NCI-H510A treated with DMSO at 0.1 percent for 48 hours (cell line): ENCODE measurements around the gene CPPED1.

Source experiments
- DNase-seq: peaks from one replicate; lab custom pipeline; 2025; lab: John Stamatoyannopoulos, UW

Gene CPPED1

GRCh38 chr16:12680531-12680930, 123.2 kb downstream of the CPPED1 start:
- no peak for DNase-seq

GRCh38 chr16:12679660-12680272, 123.9 kb downstream of the CPPED1 start:
- no peak for DNase-seq

DNA sequence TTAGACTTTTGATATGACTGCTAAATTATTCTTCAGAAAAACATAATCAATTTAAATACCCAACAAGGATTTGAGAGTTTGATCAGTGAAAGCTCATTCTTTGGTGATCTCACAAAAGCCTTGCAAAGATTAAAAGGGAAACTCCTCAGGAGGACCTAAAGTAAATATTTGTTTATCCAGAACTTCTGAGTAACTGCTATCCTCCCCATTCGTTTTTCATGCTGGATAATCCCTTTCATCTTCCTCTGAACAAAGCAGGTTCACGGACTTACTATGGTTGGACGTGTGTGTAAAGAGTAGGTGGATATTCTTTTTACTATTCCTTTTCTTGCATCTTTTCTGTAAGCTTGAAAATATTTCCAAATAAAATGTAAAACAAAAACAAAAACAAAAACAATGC, 124.7 kb downstream of the CPPED1 start:
- DNase-seq = no peak

DNA sequence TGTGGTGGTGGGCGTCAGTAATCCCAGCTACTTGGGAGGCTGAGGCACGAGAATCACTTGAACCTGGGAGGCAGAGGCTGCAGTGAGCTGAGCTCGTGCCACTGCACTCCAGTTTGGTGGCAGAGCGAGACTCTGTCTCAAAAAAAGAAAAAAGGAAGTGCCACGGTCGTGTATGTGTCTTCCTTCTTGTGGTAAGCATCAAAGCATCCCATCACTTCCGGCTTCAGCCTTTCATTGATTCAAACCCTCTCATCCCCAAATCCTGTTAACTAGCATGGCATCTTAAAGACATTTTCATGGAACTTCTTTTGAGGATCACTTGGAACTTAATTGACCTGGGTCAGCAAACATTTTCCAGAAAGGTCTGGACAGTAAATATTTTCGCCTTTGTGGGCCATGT, 126.2 kb downstream of the CPPED1 start:
- DNase-seq = no peak

GRCh38 chr16:12675852-12676251, 127.8 kb downstream of the CPPED1 start:
- DNase-seq = no peak

GRCh38 chr16:12675046-12675445, 128.6 kb downstream of the CPPED1 start:
- no peak for DNase-seq

DNA sequence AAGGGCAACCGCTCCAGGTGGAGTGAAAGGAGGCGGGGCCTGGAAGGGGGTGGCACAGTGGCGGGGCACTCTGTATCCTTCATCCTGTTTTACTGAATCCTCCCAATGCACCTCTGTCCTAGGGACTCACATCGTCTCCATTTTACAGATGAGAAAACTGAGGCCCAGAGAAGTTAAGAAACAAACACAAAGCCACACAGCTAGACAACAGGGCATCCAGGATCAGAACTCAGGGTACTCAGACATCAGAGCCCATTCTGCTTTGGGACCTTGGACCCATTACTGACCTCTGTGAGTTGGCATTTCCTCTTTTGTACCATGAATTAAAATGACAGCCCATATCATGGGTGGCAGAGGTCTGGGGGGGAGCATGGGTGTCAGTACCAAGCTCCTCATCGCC, 129.2 kb downstream of the CPPED1 start:
- DNase-seq = no peak

GRCh38 chr16:12674071-12674470, 129.6 kb downstream of the CPPED1 start:
- no peak for DNase-seq

DNA sequence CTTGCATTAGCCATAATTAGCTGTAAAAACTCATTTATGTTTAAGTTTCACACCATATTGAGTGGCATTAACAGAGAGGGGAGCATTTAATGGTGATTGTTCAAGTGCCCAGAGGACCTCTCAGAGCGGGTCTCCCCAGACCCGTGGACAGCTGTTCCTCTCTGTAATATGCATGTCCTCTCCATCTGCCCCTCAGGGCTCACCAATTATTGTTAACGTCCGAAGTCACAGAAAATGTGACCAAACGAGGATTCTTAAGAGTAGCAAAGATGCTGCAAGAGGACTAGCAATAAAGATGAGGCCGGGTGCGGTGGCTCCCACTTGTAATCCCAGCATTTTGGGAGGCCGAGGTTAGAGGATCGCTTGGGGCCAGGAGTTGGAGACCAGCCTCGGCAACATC, 130.2 kb downstream of the CPPED1 start:
- no peak for DNase-seq

DNA sequence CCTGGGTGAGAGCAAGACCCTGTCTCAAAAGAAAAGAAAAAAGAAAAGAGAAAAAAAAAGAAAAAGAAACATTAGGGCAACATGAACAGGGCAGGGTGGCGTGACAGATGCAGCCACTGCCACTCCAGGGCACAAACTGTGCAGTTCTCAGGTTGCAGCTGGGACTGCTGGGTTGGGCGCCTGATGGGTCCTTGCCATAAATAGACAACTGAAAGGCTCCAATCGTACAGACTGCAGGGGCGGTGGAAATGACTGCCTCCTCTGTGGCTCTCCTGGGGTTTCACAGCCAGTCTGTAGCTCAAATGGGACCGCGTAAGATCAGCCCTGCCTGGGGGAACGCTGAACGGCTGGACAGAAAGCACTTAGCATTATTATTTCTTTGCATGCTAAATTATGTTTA, 130.7 kb downstream of the CPPED1 start:
- DNase-seq = peak; percentile 10

DNA sequence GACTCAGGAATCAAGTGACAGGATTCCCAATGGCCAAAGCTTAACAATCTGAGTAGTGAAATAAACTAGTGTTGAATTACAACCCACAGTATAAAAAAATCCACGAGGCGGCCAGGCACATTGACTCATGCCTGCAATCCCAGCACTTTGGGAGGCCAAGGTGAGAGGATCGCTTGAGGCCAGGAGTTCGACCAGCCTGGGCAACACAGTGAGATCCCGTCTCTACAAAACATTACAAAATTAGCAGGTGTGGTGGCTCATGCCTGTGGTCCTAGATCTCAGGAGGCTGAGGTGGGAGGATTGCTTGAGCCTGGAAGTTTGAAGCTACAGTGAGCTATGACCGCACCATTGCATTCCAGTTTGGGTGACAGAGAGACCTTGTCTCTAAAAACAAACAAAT, 133.8 kb downstream of the CPPED1 start:
- DNase-seq = no peak

DNA sequence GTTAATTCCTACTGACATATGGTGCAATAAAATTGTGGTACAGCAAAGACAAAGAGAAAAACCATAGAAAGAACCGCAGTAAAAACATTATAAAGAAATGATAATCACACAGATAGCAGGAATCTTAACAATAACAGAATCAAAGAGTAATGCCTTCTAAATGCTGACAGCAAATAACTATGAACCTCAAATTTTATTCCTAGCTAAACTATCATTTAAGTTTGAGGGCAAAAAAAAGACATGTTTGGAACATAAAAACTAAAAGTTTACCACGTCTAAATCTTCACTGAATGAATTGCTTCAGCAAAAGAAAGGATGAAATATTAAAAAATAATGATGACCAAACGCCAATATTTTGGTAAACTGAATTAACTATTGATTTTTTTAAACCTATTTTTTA, 135.8 kb downstream of the CPPED1 start:
- no peak for DNase-seq

DNA sequence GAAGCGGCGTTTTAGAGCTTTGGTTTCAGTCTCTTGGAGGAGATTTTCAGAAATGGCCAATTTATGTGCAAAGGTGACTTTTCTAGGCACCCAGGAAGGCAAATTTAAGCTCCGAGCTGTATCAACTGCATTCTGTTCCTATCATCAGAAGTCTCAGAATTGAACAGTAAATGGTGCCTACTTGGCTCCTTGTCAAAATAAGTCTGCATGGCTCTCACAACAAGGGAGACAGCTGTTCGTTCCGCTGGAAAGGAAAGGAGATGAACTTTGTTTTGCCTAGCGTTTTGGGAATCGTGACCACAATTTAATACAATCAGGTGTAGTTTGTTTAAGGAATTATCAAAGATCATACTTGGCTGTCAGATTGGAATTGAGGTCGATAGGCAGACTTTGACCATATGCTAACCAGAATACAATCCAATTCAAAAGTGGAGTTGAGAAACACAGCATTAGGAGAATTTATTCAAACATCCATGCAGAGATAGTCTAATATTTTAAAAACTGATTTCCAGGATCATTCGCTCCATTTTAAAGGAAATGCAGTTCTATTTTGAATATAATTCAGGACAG, 139.4 kb downstream of the CPPED1 start:
- no peak for DNase-seq

DNA sequence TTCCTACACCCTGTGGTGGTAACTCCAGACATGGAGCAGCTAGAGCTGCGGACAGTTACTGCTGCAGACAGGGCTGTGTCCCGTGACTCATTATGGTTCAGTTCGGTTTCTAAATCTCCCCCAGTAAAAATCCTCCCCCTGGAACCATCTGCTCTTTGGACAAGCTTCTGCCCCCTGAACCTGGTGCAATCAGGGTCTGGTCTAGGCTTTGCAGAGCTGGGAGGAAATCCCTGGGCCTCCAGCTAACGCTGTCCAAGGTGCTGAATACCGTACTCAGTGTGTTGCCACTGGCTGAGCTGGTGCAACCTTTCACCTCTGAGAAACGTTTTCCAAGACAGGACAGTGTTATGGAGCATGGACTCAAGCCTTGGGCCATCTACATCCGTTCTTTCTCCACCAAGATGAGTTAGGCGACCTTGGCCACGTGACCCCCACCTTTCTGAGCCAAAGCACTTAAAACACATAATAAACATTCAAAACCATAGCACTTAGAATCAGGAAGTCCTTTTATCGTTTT, 142.0 kb downstream of the CPPED1 start:
- DNase-seq = no peak

DNA sequence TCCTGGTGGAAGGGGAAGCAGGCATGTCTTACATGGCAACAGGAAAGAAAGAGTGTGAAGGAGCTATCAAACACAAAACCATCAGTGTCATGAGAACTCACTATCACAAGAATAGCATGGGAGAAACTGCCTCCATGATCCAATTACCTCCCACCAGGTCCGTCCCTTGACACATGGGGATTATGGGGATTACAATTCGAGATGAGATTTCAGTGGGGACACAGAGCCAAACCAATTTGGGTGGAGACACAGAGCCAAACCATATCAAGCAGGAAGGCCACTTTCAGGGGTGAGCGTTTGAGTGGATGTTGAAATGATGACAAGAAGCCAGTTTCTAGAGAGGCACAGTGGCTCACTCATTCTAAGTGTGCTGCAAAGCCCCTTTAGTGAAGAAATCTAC, 143.8 kb downstream of the CPPED1 start:
- no peak for DNase-seq

DNA sequence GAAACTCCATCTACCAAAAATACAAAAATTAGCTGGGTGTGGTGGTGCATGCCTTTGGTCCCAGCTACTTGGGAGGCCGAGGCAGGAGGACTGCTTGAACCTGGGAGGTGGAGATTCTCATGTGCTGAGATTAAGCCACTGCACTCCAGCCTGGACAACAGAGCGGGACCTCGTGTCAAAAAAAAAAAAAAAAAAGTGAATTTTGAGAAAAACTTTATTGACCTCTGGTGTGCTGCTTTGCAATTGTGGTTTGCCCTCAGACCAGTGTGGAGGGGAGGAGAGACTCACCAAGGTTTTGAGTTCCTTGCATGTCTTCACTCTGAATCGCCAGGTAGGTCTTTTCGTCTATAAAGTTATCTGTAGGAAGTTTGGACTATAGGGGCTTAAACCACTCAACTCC, 145.2 kb downstream of the CPPED1 start:
- no peak for DNase-seq

DNA sequence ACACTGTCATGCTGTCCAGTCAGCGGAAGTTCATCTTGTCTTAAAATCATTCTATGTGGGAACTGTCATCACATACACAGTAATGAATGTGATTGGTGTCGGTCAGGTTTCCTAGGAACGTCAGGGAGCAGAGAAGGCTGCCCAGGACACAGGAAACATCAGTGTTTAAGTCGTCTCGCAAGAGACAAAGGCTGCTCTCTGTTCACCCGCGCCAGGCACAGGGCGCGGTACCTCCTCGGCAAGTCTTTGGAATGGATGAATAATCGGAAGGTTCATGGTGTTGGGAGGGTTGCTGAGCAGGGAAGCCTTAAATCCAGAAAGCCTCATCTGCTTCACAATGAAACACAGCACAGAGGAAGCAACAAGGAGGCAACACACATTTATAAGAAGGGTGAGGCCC, 148.2 kb downstream of the CPPED1 start:
- no peak for DNase-seq

DNA sequence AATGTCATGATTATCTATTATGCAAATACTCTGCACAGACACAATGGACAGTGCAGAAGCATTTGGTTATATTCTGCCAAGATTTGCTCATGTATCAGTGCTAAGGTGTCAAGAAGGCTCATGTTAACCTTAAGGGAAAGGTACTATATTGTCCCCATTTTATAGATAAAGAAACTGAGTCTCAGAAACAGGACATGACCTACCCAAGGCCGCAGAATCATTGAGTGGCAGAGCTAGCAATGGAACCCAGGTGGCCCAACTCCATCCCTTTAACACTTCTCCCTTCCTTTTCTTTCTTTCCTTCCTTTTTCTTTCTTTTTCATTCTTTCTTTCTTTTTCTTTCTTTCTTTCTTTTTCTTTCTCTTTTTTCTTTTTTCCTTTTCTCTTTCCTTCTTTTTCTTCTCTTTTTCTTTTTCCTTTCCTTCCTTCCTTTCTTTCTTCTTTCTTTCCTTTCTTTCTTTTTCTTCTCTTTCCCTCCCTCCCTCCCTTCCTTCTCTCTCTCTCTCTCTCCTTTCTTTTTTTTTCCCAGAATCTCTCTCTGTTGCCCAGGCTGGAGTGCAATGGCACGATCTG, 149.8 kb downstream of the CPPED1 start:
- DNase-seq = no peak

GRCh38 chr16:12652924-12653323, 150.8 kb downstream of the CPPED1 start:
- no peak for DNase-seq

GRCh38 chr16:12651765-12652512, 151.7 kb downstream of the CPPED1 start:
- DNase-seq = no peak

- no peak for DNase-seq
Observed at GRCh38 chr16:12649356-12649755, 154.3 kb downstream of the CPPED1 start.

- no peak for DNase-seq
Observed at GRCh38 chr16:12646490-12647274, 157.0 kb downstream of the CPPED1 start.
